ENCODE measurements around the gene MRPS15. TPM values are rescaled to one million over a fixed set of nuclear protein-coding genes. Genes with fewer than 3 reads are reported as not detected.
A peak's percentile ranks its signal among the peaks of the same experiment; 100 is the strongest.

Gene MRPS15
- total and polyA plus RNA-seq, 8 donors: 48.9 to 84.2 (median 57.5) TPM

DNA sequence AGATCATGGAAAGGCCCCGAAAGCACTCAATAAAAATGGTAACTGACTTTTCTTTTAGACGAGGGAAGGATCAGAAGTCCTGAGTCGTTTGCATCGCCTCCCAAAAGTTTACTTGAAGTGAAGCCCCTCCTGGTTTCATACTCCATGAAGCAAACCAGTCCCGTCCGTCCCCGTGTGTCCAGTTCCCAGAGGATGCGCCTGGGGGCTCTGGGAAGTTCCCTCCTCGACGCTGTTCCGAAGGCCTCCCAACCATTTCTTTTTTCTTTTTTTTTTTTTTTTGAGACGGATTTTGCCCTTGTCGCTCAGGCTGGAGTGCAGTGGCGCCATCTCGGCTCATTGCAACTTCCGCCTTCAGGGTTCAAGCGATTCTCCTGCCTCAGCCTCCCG lies 13.3 kb downstream of the MRPS15 start:
- DNase-seq (no peak), ATAC-seq (no peak)
- H3K27me3 ChIP-seq: no peaks in the 10 kb centered on the region
- intact Hi-C loops (cut with DNase I): no loop called here
- H3K27ac ChIP-seq: peak overlapping the region; percentile 98
- TF ChIP-seq, protein P1, sequence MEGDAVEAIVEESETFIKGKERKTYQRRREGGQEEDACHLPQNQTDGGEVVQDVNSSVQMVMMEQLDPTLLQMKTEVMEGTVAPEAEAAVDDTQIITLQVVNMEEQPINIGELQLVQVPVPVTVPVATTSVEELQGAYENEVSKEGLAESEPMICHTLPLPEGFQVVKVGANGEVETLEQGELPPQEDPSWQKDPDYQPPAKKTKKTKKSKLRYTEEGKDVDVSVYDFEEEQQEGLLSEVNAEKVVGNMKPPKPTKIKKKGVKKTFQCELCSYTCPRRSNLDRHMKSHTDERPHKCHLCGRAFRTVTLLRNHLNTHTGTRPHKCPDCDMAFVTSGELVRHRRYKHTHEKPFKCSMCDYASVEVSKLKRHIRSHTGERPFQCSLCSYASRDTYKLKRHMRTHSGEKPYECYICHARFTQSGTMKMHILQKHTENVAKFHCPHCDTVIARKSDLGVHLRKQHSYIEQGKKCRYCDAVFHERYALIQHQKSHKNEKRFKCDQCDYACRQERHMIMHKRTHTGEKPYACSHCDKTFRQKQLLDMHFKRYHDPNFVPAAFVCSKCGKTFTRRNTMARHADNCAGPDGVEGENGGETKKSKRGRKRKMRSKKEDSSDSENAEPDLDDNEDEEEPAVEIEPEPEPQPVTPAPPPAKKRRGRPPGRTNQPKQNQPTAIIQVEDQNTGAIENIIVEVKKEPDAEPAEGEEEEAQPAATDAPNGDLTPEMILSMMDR (IDR thresholded peaks at IDR 0.05): no peak
- H3K4me3 ChIP-seq: peak overlapping the region; percentile 45 to 67
- peaks cover 0 to 20% of the 10 kb centered on the region in 2 donors for H3K36me3 ChIP-seq
- no peaks in the 10 kb centered on the region for H3K9me3 ChIP-seq
- H3K4me1 ChIP-seq: peaks cover 0 to 26% of the 10 kb centered on the region in 2 donors

DNA sequence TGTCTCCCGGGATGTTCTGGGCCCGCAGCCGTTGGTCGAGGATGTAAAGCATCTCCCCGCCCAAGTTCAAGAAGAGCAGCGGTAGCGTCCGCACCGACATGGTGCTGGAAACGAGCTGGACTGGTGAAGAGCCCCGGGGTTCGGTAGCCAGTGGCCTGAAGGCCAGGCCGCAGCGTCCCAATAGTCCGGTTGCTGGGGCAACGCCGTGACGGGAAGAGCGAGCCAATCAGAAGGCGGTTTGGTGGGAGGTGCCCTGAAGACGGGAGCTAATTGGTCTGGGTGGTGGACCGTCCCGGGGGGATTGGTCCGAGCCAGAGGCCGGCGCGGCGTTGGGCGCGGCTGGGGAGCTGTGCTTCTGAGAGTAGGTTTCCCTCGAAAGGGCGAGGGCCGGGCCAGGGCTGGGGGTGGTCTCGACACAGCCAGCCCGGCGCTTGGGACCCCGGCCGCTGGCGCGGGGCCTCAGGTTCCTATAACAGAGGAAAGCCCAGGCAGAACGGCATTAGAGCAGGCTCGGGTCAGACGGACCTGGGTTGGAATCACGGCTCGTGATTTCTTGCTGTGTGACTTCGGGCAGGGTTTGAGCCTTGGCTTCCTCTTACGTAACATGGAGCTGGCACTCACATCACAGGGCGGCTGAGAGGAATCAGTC lies 13.8 kb downstream of the MRPS15 start, which contains the start of gene OSCP1:
TSS of gene OSCP1 (minus strand) at position 182 of the 649 bp plus-strand sequence. CDS start at position 100, 82 bp downstream.
- no peaks in the 10 kb centered on the region for H3K9me3 ChIP-seq
- peaks cover 0 to 15% of the 10 kb centered on the region in 2 donors for H3K36me3 ChIP-seq
- peaks cover 0 to 26% of the 10 kb centered on the region in 2 donors for H3K4me1 ChIP-seq
- ATAC-seq: peak; percentile 99
- intact Hi-C loops (cut with DNase I): no loop called here
- peak within 1 kb of the TSS; percentile 45 to 67 for H3K4me3 ChIP-seq
- TF ChIP-seq, protein P1 (IDR thresholded peaks at IDR 0.05): no peak
- H3K27me3 ChIP-seq: no peaks in the 10 kb centered on the region
- peak; percentile 96 to 98 (median 97) for DNase-seq
- H3K27ac ChIP-seq: peak within 1 kb of the TSS; percentile 98

DNA sequence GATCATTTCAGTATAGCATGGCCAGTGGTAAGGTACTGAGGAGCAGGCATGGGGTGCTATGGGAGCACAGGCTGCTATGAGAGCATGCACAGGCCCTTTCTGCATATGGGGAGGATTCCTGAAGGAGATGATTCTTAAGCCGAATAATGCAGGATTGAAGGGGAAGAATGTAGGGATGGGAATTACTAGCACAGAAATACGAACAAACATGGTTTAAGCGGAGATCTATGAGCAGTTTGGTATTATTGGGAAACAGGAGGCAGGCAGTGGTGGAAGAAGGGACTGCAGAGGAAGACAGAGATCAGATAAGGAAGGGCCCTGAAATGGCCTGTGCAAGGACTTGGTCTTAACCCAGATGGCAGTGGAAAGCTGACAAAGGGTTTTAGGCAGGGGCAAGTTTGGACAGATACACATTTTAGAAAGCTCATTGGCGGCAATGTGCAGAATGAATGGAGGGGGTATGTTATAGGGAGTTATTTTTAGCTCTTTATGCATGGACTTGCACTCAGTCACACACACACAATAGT lies 15.6 kb downstream of the MRPS15 start:
- Histone ChIP-seq H3K4me1 (peaks cover 0 to 26% of the 10 kb centered on the region in 2 donors), H3K4me3 (no peak overlapping the region), H3K27me3 (no peaks in the 10 kb centered on the region), H3K36me3 (no peaks in the 10 kb centered on the region), H3K9me3 (no peaks in the 10 kb centered on the region), H3K27ac (no peak overlapping the region)
- DNase-seq (no peak), ATAC-seq (no peak)
- intact Hi-C loops (cut with DNase I): no loop called here
- TF ChIP-seq, protein P1 (IDR thresholded peaks at IDR 0.05): no peak

DNA sequence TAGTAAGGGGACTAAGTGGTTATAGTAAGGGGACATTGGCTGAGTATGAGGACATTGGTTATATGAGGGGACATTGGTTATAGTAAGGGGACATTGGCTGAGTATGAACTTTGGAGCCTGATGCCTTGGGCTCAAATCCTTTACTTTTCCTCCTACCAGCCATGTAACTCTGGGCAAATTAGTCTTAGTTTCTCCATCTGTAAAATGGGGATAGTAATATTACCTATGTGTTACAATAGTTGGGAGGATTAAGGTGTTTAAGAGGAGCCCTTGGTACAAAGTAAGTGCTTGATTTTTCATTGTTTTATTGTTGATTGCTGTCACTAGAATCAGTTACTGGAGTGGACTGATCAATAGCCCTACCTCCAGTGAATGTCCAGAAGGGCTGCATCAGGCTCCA lies 16.7 kb downstream of the MRPS15 start:
- intact Hi-C loops (cut with DNase I): no loop called here
- no peaks in the 10 kb centered on the region for H3K9me3 ChIP-seq
- no peak overlapping the region for H3K4me3 ChIP-seq
- TF ChIP-seq, protein P1 (IDR thresholded peaks at IDR 0.05): no peak
- peaks cover under 1 to 26% of the 10 kb centered on the region in 2 donors for H3K4me1 ChIP-seq
- ATAC-seq (no peak), DNase-seq (no peak)
- H3K27me3 ChIP-seq: no peaks in the 10 kb centered on the region
- H3K36me3 ChIP-seq: no peaks in the 10 kb centered on the region
- no peak overlapping the region for H3K27ac ChIP-seq

DNA sequence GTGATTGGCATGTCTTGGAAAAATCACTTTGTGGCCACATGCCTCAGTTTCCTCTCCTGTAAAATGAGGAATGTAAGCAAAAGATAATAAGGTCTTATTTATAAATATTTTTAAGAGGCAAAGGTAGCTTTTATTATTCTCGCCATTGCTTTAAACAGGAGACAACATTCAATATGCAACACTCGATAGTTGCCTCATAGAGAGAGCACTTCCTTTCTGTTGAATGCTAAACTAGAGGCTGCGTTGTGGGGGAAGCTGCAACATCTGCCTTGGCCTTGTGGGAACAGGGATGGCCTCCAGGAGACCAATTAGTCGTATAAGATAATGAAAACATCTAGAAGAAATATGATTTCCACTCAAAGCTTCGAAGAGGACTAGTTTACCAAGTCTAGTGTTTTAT lies 17.4 kb downstream of the MRPS15 start:
- H3K9me3 ChIP-seq: no peaks in the 10 kb centered on the region
- intact Hi-C loops (cut with DNase I): no loop called here
- DNase-seq (no peak), ATAC-seq (no peak)
- H3K4me1 ChIP-seq: peaks cover 3 to 26% of the 10 kb centered on the region in 2 donors
- no peak overlapping the region for H3K4me3 ChIP-seq
- no peaks in the 10 kb centered on the region for H3K36me3 ChIP-seq
- H3K27me3 ChIP-seq: no peaks in the 10 kb centered on the region
- peak overlapping the region; percentile 13 to 45 for H3K27ac ChIP-seq
- TF ChIP-seq, protein P1 (IDR thresholded peaks at IDR 0.05): no peak

All from left lung (tissue), 10 donors.